ENCODE results near the gene DYNC1LI1. TPM values are rescaled to one million over a fixed set of nuclear protein-coding genes. Genes with fewer than 3 reads are reported as not detected.

The DYNC1LI1 gene
- total and polyA plus RNA-seq, 2 of the 4 experiments (the other 2 are of a cell fraction): 25.2 to 30.8 TPM

- no peak overlapping the region for H4K91ac ChIP-seq (ENCODE audit: insufficient read depth, low read depth, low read length)
- H3K9me1 ChIP-seq (ENCODE audit: insufficient read depth, low read length): peaks cover 15% of the 10 kb centered on the region
- H3K4ac ChIP-seq (ENCODE audit: low read depth, low read length): no peak overlapping the region
- TF ChIP-seq POLR2A (IDR thresholded peaks at IDR 0.05; ENCODE audit: low read depth, low read length) (no peak), FOS (IDR thresholded peaks at IDR 0.05; ENCODE audit: low read depth, low read length) (no peak), RCOR1 (IDR thresholded peaks at IDR 0.05; ENCODE audit: insufficient replicate concordance, low read length) (no peak), BHLHE40 (IDR thresholded peaks at IDR 0.05; ENCODE audit: low read depth, low read length) (no peak), CHD1 (IDR thresholded peaks at IDR 0.05; ENCODE audit: low read depth, low read length) (no peak), RFX5 (IDR thresholded peaks at IDR 0.05; ENCODE audit: low read depth, low read length) (no peak), ELK1 (IDR thresholded peaks at IDR 0.05; ENCODE audit: borderline replicate concordance, low read depth, low read length) (no peak), RAD21 (IDR thresholded peaks at IDR 0.05; ENCODE audit: low read length) (no peak), CTCF (conservative IDR thresholded peaks at IDR 0.05; ENCODE audit: low read depth, low read length) (no peak)
- H2AK9ac ChIP-seq (replicated peaks; ENCODE audit: low read depth, low read length, poor library complexity): no peak overlapping the region
- H3K4me3 ChIP-seq (ENCODE audit: insufficient read depth, low read depth, low read length): no peak overlapping the region
- peaks cover 9% of the 10 kb centered on the region for H3K4me1 ChIP-seq (ENCODE audit: control insufficient read depth, insufficient read depth, low read length)
- peaks cover 38 to 61% of the 10 kb centered on the region in 2 experiments for H3K79me1 ChIP-seq (ENCODE audit: low read depth in 1 of 2, low read length in 2 of 2)
- H2BK15ac ChIP-seq (ENCODE audit: low read depth, low read length): no peak overlapping the region
- dilution Hi-C loops (cut with HindIII; ENCODE audit: low sequenced_read_pairs, unreplicated experiment): no loop called here
- no peak overlapping the region for H3K4me2 ChIP-seq (ENCODE audit: low read depth, low read length)
- H2AK5ac ChIP-seq (ENCODE audit: low read depth, low read length): no peak overlapping the region
- no peak overlapping the region for H3K27ac ChIP-seq (ENCODE audit: insufficient read depth, low read length)
- H4K5ac ChIP-seq (ENCODE audit: low read depth, low read length): no peak overlapping the region
- no peak overlapping the region for H3K14ac ChIP-seq (replicated peaks; ENCODE audit: low read depth, low read length)
- H3K27me3 ChIP-seq (ENCODE audit: control insufficient read depth, insufficient read depth, low read length): no peaks in the 10 kb centered on the region
- BruUV-seq (replicated peaks): no TSS peak
- H2BK20ac ChIP-seq (ENCODE audit: low read depth, low read length): no peak overlapping the region
- H3K23ac ChIP-seq (ENCODE audit: low read depth, low read length): no peak overlapping the region
- H3K18ac ChIP-seq (ENCODE audit: low read depth, low read length): no peak overlapping the region
- H3K9me3 ChIP-seq (ENCODE audit: control insufficient read depth, insufficient read depth, low read length): no peaks in the 10 kb centered on the region
- H3K9ac ChIP-seq (ENCODE audit: low read depth, low read length): no peak overlapping the region
- DNase-seq (no peak), ATAC-seq (ENCODE audit: low read depth) (no peak)
- ChIA-PET POLR2A (ENCODE audit: unreplicated experiment) (no interaction called here), CTCF (no interaction called here)
- in situ Hi-C loops (cut with MboI; ENCODE audit: low sequenced_read_pairs): no loop called here
- no peak overlapping the region for H2BK5ac ChIP-seq (ENCODE audit: low read depth, low read length, poor library complexity, severe bottlenecking)
- H2AFZ ChIP-seq (replicated peaks; ENCODE audit: low read length, poor library complexity): no peak overlapping the region
- intact Hi-C loops (cut with micrococcal nuclease): no loop called here
- no peak overlapping the region for H2BK120ac ChIP-seq (ENCODE audit: low read depth, low read length)
- no peaks in the 10 kb centered on the region for H3K36me3 ChIP-seq (ENCODE audit: control insufficient read depth, insufficient read depth, low read length)
- H3K56ac ChIP-seq (ENCODE audit: extremely low read depth, insufficient read depth, low read length): no peak overlapping the region
- H4K20me1 ChIP-seq (ENCODE audit: insufficient read depth, low read length): peaks cover 34% of the 10 kb centered on the region
- H4K8ac ChIP-seq (ENCODE audit: low read depth in 2 of 2, low read length in 2 of 2): no peak overlapping the region
These were observed 75.6 kb downstream of the DYNC1LI1 start for GRCh38 chr3:32495085-32495484.

Measured in IMR-90 (cell line).